ENCODE data around the gene ITPR1. TPM values are rescaled to one million over a fixed set of nuclear protein-coding genes. Genes with fewer than 3 reads are reported as not detected.

Gene ITPR1
- polyA plus RNA-seq, 2 of the 4 experiments (the other 2 are of a cell fraction): 2.8 to 9.6 TPM

DNA sequence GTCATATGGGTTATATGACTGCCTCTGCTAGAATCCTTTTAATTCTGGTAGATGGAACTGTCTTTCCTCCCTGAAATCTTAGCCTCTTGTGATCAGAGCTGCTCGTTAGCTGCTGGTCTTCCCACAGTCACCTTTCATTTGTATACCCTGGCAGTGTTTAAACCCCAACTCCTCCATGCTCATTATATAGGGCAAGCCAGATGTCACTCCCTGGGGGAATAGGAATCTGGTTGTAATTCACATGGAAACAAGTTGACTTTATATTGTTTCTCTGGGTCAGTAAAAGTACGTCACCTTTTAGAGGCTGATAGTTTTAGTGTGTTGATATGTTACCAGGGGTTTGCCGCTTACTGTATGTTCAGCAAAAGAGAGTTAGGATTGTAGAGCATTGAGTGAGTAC, 103.5 kb downstream of the ITPR1 start:
- Histone ChIP-seq H3K27ac (no peak overlapping the region), H3K4me1 (no peaks in the 10 kb centered on the region), H3K9me3 (no peaks in the 10 kb centered on the region), H3K4me2 (no peak overlapping the region), H3K4me3 (no peak overlapping the region)
- TF ChIP-seq CEBPB (IDR thresholded peaks at IDR 0.05): no peak
- TF ChIP-seq ZSCAN20 (CRISPR knock-in tag; IDR thresholded peaks at IDR 0.05): no peak
- TF ChIP-seq, protein P1, sequence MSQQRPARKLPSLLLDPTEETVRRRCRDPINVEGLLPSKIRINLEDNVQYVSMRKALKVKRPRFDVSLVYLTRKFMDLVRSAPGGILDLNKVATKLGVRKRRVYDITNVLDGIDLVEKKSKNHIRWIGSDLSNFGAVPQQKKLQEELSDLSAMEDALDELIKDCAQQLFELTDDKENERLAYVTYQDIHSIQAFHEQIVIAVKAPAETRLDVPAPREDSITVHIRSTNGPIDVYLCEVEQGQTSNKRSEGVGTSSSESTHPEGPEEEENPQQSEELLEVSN (IDR thresholded peaks at IDR 0.05; ENCODE audit: borderline replicate concordance, low read depth): no peak
- TF ChIP-seq JUN (IDR thresholded peaks at IDR 0.05): no peak
- TF ChIP-seq HEYL (CRISPR knock-in tag; IDR thresholded peaks at IDR 0.05): no peak
- TF ChIP-seq MAFK (IDR thresholded peaks at IDR 0.05; ENCODE audit: partially characterized antibody): no peak
- no peak for TF ChIP-seq KDM1A (IDR thresholded peaks at IDR 0.05; ENCODE audit: low read depth)
- TF ChIP-seq, protein P2, sequence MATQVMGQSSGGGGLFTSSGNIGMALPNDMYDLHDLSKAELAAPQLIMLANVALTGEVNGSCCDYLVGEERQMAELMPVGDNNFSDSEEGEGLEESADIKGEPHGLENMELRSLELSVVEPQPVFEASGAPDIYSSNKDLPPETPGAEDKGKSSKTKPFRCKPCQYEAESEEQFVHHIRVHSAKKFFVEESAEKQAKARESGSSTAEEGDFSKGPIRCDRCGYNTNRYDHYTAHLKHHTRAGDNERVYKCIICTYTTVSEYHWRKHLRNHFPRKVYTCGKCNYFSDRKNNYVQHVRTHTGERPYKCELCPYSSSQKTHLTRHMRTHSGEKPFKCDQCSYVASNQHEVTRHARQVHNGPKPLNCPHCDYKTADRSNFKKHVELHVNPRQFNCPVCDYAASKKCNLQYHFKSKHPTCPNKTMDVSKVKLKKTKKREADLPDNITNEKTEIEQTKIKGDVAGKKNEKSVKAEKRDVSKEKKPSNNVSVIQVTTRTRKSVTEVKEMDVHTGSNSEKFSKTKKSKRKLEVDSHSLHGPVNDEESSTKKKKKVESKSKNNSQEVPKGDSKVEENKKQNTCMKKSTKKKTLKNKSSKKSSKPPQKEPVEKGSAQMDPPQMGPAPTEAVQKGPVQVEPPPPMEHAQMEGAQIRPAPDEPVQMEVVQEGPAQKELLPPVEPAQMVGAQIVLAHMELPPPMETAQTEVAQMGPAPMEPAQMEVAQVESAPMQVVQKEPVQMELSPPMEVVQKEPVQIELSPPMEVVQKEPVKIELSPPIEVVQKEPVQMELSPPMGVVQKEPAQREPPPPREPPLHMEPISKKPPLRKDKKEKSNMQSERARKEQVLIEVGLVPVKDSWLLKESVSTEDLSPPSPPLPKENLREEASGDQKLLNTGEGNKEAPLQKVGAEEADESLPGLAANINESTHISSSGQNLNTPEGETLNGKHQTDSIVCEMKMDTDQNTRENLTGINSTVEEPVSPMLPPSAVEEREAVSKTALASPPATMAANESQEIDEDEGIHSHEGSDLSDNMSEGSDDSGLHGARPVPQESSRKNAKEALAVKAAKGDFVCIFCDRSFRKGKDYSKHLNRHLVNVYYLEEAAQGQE (IDR thresholded peaks at IDR 0.05): no peak
- TF ChIP-seq HOXA7 (CRISPR knock-in tag; IDR thresholded peaks at IDR 0.05): no peak
- TF ChIP-seq, protein P3, sequence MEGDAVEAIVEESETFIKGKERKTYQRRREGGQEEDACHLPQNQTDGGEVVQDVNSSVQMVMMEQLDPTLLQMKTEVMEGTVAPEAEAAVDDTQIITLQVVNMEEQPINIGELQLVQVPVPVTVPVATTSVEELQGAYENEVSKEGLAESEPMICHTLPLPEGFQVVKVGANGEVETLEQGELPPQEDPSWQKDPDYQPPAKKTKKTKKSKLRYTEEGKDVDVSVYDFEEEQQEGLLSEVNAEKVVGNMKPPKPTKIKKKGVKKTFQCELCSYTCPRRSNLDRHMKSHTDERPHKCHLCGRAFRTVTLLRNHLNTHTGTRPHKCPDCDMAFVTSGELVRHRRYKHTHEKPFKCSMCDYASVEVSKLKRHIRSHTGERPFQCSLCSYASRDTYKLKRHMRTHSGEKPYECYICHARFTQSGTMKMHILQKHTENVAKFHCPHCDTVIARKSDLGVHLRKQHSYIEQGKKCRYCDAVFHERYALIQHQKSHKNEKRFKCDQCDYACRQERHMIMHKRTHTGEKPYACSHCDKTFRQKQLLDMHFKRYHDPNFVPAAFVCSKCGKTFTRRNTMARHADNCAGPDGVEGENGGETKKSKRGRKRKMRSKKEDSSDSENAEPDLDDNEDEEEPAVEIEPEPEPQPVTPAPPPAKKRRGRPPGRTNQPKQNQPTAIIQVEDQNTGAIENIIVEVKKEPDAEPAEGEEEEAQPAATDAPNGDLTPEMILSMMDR (IDR thresholded peaks at IDR 0.05): no peak
- TF ChIP-seq, protein P4, sequence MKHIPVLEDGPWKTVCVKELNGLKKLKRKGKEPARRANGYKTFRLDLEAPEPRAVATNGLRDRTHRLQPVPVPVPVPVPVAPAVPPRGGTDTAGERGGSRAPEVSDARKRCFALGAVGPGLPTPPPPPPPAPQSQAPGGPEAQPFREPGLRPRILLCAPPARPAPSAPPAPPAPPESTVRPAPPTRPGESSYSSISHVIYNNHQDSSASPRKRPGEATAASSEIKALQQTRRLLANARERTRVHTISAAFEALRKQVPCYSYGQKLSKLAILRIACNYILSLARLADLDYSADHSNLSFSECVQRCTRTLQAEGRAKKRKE (CRISPR knock-in tag; IDR thresholded peaks at IDR 0.05; ENCODE audit: low read depth): no peak
- TF ChIP-seq RAD21 (conservative IDR thresholded peaks at IDR 0.05 in 1 of 2, IDR thresholded peaks at IDR 0.05 in 1 of 2): no peak
- no peak for TF ChIP-seq TP53 (CRISPR knock-in tag; IDR thresholded peaks at IDR 0.05)
- TF ChIP-seq RFX5 (IDR thresholded peaks at IDR 0.05): no peak
- TF ChIP-seq, protein P5, sequence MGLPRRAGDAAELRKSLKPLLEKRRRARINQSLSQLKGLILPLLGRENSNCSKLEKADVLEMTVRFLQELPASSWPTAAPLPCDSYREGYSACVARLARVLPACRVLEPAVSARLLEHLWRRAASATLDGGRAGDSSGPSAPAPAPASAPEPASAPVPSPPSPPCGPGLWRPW (IDR thresholded peaks at IDR 0.05): no peak
- no peak for TF ChIP-seq CBX2 (IDR thresholded peaks at IDR 0.05; ENCODE audit: borderline replicate concordance, low read depth)
- TF ChIP-seq, protein P6, sequence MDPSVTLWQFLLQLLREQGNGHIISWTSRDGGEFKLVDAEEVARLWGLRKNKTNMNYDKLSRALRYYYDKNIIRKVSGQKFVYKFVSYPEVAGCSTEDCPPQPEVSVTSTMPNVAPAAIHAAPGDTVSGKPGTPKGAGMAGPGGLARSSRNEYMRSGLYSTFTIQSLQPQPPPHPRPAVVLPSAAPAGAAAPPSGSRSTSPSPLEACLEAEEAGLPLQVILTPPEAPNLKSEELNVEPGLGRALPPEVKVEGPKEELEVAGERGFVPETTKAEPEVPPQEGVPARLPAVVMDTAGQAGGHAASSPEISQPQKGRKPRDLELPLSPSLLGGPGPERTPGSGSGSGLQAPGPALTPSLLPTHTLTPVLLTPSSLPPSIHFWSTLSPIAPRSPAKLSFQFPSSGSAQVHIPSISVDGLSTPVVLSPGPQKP (IDR thresholded peaks at IDR 0.05; ENCODE audit: low read depth, low read length): no peak
- TF ChIP-seq NPAS2 (CRISPR knock-in tag; IDR thresholded peaks at IDR 0.05; ENCODE audit: borderline replicate concordance): no peak
- TF ChIP-seq JUNB (IDR thresholded peaks at IDR 0.05): no peak
- no peak for ATAC-seq
- 42% methylated on average over 3 of the region's 3 CpGs for WGBS (ENCODE audit: missing lambda C conversion rate)
- CTCF ChIA-PET: interaction anchor here (0.6 kb wide), 1 partner anchor 428 kb away, joined by 3 read pairs; no protein-coding TSS in a partner anchor
- POLR2A ChIA-PET: no interaction called here
- DNase-seq (ENCODE audit: low read depth in 1 of 2, low spot score in 1 of 2): no peak
- no peak for FAIRE-seq
